Kasumi-1 (cell line): ENCODE data around the gene FPGS.
A peak's percentile ranks its signal among the peaks of the same experiment; 100 is the strongest.
"Not testable (repeated sequence)": the region's sequence is repeated elsewhere in the genome, so short reads cannot be mapped to it uniquely, and the experiment has no call there.

Experiments used
- DNase-seq, 2 experiments: peaks; one replicate each; lab custom pipeline; 2025; lab: John Stamatoyannopoulos, UW

The FPGS gene

DNA sequence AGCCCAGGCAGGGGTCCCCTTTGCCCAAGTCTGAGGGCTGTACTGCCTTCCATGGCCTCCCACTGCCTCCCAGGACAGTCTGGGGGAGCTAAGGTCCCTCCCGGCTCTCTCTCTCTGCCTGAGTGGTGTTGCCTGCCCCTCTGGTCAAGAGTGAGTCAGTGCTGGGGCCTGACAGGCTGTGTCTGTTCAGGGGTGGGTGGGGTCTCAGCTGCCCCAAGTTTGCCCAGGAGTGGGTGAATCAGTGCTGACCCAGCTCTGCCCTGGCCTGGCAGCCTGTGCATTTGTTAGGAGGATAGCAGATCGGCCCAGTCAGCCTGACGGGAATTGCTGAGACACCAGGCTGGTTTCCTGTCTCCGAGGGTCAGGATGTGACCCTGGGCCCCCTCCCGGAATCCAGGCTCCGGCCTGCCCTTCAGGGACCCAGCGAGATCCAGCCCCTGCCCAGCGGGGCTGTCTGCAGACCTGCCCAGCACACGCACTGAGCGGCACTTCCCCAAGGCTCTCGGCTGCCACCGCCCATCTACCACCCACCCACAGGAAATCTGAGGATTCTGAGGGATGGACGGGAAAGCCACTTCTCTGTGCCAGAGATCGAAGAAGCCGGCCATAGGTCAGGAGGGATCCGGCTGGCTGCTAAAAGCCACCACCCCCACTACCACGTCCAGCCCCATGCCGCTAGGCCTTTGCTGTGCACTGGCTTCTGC is 35.8 kb downstream of the FPGS start:
- DNase-seq: no peak

DNA sequence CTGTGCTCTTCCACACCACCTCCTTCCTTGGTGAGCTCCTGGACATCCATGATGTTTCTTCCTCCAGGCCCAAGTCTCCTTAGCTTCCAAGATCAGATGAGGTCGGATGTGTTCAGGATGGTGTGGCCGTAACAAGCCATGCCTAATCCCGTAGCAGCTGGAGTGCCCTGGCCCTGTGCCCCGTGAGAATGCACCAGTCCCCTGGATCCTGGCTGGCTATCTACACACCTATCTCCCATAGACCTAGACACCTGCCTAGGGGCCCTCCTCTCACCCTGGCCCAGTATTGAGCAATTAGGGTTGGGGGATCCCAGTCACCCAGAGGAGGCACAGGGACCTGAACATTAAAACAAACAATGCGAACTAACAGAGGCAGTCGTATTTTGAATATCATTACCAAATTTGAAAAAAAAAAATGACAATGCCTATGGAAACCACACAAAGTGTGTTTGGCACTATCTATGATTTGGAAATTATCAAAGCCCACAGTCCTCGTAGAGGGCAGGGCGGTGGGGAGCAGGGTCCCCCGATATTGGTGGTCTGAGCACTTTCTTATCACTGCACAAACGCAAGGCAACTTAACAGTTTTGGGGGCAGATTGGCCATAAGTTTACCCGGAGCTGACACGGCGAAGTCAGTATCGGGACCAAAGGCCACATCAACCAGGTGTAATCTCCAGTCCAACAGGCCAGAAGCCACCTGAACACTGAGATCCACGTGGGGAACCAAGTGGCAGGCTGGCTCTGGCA is 38.6 kb downstream of the FPGS start:
- no peak for DNase-seq

DNA sequence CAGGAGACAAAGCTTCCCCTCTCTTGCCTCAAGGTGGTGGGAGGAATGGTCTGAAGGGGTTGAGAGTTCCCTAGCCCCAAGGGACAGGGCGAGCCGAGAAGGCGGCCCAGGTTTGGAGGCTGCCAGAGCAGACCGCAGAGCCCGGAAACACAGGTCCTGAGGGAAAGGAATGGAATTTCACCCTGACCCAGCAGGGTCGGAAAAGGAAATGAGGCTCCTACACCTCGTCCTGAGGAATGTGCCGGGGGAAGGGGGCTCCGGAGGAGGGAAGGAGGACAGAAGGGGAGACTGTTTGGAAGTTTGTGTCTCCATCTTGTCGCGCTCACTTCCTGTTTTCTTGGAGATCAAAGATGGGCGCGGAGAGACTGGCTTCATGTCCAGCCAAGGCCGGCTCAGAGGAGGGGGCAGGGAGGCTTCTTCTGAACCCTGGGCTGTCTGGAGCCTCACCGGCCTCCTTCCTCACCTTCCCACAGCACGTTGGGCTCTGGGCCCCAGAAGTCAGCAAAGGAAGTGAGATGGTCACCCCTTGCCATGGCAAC is 42.2 kb downstream of the FPGS start:
- no peak for DNase-seq

DNA sequence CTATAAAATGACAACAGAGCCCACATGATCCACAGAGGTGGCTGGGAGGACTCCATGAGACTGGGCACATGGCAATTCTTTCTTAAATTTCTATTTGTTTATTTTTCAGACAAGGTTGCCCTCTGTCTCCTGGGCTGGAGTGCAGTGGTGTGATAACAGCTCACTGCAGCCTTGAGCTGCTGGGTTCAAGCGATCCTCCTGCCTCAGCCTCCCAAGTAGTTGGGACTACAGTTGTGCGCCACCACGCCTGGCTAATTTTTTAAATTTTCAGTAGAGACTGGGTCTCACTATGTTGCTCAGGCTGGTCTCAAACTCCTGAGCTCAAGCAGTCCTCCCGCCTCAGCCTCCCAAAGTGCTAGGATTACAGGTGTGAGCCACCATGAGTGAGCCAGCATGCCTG is 42.9 kb downstream of the FPGS start:
- not testable (repeated sequence) for DNase-seq

DNA sequence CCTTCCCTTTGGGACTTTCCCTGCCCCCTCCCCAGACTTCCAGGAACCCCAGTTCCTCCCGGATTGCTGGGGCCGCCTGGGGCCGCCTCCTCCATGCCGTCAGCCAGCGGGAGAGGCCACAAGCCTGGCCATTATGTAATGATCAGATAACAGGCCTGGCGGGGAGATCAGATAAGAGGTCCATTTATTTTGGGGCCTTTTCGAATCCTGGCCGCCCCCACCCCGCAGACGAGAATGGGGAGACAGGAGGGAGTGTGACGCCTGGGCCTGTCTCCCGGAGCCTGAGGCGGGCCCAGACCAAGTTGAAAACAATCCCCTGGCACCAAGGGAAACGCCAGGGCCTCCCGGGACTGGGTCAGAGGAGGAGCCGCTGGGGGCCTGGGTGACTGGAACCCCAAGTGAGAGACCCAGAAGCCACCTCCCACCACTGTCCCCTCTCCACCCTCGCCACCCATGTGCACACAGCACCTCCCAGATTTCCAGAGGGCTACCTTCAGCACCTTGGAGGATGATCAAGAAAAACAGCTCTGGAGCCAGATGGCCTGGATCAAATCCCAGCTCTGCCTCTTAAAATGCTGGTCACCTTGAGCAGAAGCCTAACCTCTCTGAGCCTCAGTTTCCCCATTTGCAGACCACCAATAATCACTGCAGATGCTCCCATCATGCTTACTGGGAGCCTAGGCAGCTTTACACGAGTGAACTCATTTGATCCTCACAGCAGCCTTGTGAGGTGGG is 43.9 kb downstream of the FPGS start:
- no peak for DNase-seq

DNA sequence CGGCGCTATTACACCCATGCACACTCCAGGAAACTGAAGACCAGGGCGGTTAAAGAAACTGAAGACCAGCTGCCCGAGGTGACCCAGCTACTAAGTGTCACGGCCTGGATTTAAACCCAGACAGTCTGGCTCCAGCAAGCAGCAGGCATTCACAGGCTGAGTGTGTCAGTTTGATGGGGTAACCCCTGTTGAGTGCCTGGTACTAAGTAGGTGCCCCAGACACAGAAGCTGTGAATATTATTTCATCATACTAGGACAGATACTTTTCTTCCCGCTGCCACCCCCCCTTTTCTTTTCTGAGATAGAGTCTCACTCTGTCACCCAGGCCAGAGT is 44.5 kb downstream of the FPGS start:
- no peak for DNase-seq

DNA sequence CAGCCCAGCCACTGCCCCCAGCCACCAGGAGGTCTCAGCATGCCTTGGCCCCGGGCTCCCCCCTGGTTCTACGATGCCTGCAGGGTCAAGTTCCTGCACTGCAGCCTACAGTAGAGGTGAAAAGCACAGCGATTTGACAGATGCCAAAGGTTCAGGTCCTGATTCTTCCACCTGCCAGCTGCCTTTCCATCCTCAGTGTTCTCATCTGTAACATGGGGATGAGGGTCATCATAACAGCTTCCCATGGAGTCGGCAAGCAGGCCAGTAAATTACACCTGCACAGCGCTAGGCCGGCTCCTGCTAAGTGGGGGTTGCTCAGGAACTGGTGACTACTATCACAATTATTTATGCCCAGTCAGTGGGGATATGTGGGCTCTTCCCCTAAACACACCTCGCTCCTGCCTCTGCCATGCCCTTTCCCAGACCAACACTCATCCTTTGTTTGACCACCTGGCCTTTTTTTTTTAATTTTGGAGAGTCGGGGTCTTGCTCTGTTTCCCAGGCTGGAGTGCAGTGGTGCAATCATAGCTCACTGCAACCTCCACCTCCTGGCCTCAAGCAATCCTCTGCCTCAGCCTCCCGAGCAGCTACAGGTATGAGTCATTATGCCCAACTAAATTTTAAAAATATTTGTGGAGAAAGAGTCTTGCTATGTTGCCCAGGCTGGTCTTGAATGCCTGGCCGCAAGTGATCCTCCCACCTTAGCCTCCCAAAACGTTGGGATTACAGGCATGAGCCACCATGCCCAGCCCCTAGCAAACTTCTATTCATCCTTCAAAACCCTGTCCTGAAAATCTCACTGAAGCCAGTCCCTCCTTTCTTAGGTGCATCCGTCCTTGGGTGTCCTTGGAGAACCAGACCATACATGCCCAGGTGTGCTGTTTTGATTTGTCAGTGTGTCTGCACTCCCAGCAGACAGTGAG is 45.4 kb downstream of the FPGS start:
- no peak for DNase-seq

DNA sequence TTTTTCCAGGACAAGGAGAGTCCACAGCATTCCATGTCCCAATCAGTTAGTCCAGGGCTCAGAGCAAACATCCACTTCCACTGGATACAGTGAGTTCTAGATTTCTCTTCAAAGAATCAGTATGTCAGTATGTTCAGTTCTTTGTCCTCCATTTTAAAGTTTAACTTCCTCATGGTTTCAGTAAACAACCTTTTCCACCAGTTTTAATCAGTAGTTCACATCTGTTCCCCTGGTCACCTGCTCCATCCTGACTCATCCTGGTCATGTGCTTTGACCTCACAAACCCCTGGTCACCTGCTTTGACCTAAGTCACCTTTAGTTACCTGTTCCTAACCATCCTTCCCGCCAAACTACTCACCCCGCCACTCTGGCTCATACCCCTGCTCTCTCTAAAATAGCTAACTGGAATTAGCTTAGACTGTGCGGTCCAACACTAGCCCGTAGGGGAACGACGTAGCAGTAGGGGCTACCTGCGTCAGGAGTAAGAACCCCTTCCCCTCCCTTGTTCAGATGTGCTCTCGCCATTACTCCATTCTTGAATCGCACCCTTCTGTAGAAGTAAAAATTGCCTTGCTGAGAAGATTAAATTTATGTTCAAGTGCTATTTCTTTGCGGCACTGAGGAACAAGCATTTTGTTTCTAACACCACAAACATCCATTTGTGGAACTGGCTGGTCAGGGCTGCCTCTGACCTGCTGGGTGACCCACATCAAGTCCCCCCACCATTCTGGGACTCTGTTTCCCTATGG is 46.2 kb downstream of the FPGS start:
- no peak for DNase-seq

DNA sequence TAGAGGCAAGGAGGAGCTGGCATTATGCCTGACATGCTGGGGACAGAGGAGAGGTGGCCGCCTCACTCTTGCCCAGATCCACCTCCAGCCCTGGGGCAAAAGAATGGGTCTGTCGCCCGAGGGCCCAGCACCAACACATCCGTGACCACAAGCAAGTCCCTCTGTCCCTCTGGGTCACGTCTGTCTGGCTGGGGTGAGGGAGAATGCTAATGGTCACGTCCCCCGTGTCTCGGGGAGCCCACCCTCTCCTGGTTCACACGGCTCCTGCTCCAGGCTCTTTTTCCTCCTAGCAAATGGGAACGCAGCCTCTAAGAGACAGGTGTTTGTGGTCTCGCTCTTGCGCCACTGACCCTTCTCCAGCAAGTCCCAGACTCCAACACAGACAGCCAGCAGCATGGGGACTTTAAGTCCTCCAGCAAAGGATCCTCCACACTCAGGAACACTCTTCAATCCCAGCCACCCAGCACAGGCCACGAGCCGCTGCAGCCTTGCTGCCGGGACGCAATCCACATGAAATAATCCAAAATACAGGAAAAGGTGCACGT is 47.7 kb downstream of the FPGS start:
- no peak for DNase-seq

DNA sequence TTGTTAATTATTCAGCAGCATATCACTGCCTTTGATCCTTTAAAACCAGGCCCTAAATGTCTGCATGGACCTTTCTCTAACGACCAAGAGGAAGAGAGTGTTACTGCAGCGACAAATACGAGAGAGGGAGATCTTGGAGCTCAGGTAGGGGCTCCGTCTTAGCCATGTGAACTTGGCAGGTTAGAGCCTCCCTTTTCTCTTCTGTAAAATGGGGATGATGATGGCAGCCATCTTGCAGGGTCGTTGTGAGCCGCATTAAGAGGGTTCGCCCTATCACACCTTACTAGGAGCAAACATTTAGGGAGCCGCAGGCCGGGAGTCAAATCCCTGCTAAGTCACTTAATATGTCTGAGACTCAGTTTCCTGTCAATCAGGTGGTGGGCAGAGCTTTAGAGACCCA is 50.1 kb downstream of the FPGS start:
- DNase-seq: no peak

DNA sequence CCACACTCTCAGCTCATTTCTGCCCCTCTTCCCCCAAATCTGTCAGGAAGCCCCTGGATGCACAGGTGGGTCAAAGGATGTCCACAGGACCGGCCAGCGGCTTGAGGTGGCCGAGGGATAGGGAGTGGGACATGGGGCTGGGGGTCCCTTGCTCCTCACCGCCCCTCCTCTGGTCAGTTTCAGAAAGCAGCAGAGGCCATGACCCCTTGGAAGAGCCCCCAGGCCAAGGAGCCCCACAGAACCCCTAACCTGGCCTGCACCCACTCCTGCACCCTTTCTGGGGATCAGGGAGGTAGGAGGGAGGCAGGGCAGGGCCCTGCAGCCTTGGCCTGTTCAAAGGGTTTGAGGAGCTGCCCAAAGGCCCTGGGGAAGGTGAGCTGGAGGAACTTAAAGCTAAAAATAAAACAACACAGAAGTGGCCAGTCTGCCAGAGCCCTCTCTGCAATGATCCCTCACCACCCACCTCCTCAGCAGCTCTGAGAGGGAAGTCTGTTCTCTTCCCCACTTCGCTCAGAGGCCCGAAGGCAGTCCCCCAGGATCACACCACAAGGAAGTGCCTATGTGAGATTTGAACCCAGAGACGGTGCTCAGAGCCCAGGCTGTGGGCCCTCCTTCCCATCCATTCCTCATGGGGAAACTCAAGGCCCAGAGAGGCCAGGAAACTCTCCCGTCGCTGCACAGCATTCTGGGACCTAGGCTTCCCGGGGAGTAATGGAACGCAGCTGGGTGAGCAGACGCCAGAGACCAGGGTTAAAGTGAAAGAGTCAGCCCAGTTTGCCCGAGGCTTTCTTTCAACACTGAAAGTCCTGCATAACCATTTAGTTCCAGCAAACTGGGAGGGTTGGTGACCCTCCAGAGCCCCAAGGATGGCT is 50.9 kb downstream of the FPGS start:
- DNase-seq: peak in 1 of 2 experiments; percentile 31

DNA sequence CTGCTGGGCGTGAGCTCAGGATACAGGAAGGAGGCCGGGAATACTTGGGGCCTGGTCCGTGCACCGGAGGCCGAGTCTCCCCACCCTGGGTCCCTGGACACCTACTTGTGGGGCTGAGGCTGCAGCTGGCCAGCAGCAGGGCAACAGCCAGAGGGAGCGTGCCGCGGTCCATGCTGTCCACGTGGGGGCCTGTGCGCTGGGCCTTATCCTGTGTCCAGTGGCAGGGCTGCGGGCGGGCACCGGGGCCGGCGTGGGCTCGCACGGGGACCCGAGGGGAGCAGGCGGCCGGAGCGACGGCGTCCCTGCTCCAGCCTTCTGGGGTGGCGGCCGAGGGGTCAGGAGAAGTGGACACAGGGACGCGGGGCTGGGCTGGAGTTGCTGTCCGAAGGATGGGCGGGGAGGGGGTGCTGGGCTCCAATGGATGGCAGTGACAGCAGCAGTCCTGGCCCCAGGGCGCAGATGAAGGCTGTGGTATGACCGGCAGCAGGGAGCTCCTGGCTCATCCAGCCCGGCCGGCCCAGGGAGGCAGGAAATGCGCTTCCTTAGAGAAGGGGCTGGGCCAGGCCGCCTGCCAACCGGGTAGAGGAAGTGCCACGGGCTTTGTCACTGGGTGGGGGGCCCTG is 51.6 kb downstream of the FPGS start, which contains the start of gene ENG:
ENG (minus strand) TSS at position 475 of the 623 bp plus-strand sequence; CDS start at position 172, 303 bp downstream.
- DNase-seq: peak; percentile 55 to 61

DNA sequence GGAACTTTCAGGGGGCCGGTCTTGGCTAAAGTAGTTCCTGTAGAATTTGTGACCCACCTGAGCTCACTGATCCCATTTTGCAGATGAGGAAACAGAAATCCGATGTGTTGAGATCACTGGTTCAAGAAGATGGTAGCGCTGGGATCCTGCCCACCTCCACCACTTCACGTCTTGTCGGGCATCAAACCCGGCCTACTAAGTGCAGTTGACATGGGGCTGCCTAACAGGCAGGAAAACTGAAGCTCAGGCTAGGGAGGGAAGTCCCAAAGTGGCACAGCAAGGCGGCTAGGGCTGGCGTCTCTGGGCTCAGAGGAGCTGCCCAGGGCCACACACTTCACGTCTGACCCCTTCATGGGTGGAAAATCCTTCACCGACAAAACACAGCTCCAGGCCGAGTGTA is 52.3 kb downstream of the FPGS start:
- DNase-seq: no peak

DNA sequence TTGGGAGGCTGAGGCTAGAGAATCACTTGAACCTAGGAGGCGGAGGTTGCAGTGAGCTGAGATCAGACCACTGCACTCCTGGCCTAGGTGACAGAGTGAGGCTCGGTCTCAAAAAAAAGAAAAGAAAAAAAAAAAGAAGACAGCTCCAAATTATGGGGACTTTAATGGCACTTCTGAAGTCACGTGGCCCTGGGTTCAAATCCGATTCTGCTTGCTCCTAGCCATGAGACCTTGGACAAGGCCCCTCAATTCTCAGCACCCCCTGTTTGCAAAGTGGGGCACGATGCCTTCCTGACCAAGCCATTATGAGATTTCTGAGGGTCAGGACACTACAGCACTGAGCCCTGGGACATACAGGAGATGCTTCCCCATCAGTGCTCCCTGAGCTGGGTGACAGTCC is 52.8 kb downstream of the FPGS start:
- DNase-seq: no peak

DNA sequence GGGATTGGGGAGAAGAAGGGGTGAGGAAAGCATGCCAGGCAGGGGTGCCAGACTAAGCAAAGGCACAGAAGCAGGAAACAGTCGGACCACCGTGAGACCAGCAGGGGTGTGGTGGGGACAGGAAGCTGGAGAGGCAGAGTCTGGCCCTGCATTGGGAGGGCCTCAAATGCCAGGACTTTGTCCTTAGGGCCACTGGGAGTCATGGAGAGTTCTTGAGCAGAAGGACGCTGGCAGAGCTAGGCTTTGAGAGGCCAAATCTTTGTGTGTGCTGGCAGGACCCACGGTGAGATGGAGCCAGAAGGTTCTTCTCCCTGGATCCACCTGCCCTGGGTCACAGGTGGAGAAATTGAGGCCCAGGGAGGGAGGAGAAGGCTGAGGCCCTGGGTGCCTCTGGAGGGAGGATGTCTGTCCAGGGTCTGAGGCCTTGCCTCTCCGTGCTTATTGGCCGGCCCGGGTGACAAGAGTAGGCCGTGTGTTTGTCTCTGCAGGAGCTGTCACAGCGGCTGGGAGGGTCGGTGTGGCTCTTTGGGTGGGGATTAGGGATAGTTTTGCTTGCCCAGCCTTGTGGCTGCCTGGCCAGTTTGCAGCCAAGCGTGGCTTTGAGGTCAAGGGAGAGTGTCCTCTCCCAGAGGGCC is 53.5 kb downstream of the FPGS start:
- no peak for DNase-seq

DNA sequence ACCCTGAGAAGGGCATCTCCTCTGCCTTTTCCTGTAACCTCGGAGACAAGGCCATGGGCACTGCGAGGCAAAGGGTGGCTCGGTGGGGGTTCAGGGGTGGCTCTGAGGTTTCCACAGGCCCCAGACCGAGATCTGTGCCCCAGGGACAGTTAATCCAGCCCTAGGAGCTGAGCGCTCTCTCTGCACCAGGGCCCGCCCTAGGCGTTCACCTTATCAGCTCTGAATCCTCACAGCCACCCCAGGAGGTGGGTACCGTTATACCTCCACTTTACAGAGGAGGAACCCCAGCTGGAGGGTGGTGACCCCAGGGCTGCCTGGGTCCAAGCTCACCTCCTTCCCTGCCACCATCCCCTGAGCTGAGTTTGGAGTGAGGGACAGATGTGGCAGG is 54.0 kb downstream of the FPGS start:
- DNase-seq: no peak

DNA sequence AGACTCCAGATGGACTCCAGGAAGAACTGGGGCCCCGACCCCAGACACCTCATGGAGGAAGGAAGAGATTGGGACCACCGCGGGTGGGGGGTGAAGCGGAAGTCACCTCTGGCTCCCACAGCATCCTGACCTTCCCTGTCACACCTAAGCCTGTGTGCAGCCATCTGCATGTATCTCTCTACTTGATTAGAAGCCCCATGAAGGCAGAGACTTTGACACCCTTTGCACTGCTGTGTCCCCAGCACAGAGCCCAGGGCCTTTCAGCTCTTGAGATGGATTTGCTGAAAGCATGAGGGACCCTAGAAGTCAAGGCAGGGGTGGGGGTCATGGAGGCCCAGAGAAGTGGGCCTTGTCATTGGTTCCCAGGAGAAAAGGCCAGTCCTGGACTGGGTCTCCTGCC is 54.6 kb downstream of the FPGS start:
- DNase-seq: no peak

DNA sequence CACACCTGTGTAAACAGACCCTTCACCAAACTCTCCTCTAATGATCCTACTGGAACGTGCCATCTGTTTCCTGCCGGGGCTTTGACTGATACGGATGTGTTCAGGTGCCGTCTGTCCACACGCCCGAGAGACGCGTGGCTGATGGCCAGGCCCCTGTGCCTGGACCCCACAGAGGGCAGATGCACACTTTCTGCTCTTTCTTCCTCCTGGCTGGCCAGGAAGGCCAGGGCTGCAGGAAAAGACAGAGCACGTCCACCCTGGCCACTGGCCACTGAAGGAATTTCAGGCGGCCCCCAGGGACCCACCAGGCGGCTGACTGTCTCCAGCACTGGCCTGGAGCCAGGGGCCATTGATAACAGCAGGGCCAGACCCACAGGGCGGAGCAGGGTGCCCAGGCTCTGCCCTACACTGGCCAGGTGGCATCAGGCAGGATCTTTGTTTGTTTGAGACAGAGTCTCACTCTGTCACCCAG is 55.4 kb downstream of the FPGS start:
- no peak for DNase-seq

DNA sequence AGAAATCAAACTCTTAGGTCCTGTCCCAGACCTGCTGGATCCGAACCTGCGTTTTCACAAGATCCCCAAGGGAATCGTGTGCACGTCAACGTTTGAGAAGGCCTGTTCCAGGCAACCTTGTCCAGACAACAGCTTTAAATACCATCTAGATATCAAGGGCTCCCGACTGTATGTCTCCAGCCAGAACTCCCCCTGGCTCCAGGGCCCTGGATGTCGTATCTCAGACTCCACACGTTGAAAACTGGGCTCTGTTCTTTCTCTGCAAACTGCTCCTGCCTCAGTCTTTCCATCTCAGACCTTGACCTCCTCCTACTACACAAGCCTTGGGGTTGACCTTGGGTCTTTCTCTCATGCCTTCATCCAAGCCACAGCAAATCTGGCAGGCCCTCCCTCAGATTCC is 57.6 kb downstream of the FPGS start:
- no peak for DNase-seq
